MM.1S (cell line): ENCODE results near the gene MLF1.

ENCODE experiments used
- DNase-seq: peaks from one replicate; pipeline ENCODE4 v3.0.0-alpha.2; 2015
- H2AFZ ChIP-seq: fragments of 300-600 bp; sonication (generic); 2 replicates; pipeline ENCODE4 v1.6.0; 2016; ENCODE audit warnings: antibody characterized with exemption, low read length
- H3F3A ChIP-seq: fragments of 300-600 bp; sonication (generic); 2 replicates; pipeline ENCODE4 v1.6.1; 2016; ENCODE audit warnings: mild to moderate bottlenecking, antibody characterized with exemption, low read length, moderate library complexity, mixed read lengths; ENCODE audit not compliant: insufficient read depth
- H3K27ac ChIP-seq: fragments of 300-600 bp; sonication (generic); 2 replicates; pipeline ENCODE4 v1.5.1; 2016; ENCODE audit warnings: mild to moderate bottlenecking, low read length
- H3K27me3 ChIP-seq: fragments of 300-600 bp; sonication (generic); replicated peaks from 2 replicates; pipeline ENCODE4 v1.6.0; 2016; ENCODE audit warnings: low read length; ENCODE audit not compliant: insufficient read depth
- H3K36me3 ChIP-seq: fragments of 300-600 bp; sonication (generic); replicated peaks from 2 replicates; pipeline ENCODE4 v1.6.1; 2016; ENCODE audit warnings: mild to moderate bottlenecking, low read length, mixed read lengths; ENCODE audit not compliant: insufficient read depth
- H3K4me1 ChIP-seq: fragments of 300-600 bp; sonication (generic); 2 replicates; pipeline ENCODE4 v1.6.1; 2016; ENCODE audit warnings: low read length, mixed read lengths
- H3K4me2 ChIP-seq: fragments of 300-600 bp; sonication (generic); 2 replicates; pipeline ENCODE4 v1.6.0; 2016; ENCODE audit warnings: low read depth, low read length
- H3K4me3 ChIP-seq: fragments of 300-600 bp; sonication (generic); 2 replicates; pipeline ENCODE4 v1.5.1; 2016; ENCODE audit warnings: low read length, mixed read lengths
- H3K79me2 ChIP-seq: fragments of 300-600 bp; sonication (generic); 2 replicates; pipeline ENCODE4 v1.6.1; 2016; ENCODE audit warnings: mixed run types, low read length, mixed read lengths
- H3K9ac ChIP-seq: fragments of 300-600 bp; sonication (generic); 2 replicates; pipeline ENCODE4 v1.6.1; 2016; ENCODE audit warnings: low read length, mixed read lengths
- H3K9me2 ChIP-seq: fragments of 300-600 bp; sonication (generic); replicated peaks from 2 replicates; pipeline ENCODE4 v1.6.1; 2016; ENCODE audit warnings: mild to moderate bottlenecking, low read length, mixed read lengths; ENCODE audit not compliant: insufficient read depth
- H3K9me3 ChIP-seq: fragments of 300-600 bp; sonication (generic); replicated peaks from 2 replicates; pipeline ENCODE4 v1.6.1; 2016; ENCODE audit warnings: mild to moderate bottlenecking, low read length, mixed read lengths; ENCODE audit not compliant: insufficient read depth
- H4K20me1 ChIP-seq: fragments of 300-600 bp; sonication (generic); 2 replicates; pipeline ENCODE4 v1.6.1; 2016; ENCODE audit warnings: mild to moderate bottlenecking, low read length, moderate library complexity, mixed read lengths; ENCODE audit not compliant: insufficient read depth
- CTCF ChIP-seq: fragments of 300-600 bp; sonication (generic); IDR thresholded peaks from 2 replicates; pipeline ENCODE4 v1.5.1; 2016; ENCODE audit warnings: antibody characterized with exemption, low read length, mixed read lengths
- EZH2 ChIP-seq: fragments of 300-600 bp; sonication (generic); optimal IDR thresholded peaks from 2 replicates; pipeline ENCODE3; 2017; ENCODE audit warnings: low read depth, mild to moderate bottlenecking, antibody characterized with exemption, low read length, mixed read lengths
- EZH2phosphoT487 ChIP-seq: fragments of 300-600 bp; sonication (generic); IDR thresholded peaks from 2 replicates; pipeline ENCODE4 v1.6.1; 2018; ENCODE audit warnings: antibody characterized with exemption, low read length

MLF1 gene

DNA sequence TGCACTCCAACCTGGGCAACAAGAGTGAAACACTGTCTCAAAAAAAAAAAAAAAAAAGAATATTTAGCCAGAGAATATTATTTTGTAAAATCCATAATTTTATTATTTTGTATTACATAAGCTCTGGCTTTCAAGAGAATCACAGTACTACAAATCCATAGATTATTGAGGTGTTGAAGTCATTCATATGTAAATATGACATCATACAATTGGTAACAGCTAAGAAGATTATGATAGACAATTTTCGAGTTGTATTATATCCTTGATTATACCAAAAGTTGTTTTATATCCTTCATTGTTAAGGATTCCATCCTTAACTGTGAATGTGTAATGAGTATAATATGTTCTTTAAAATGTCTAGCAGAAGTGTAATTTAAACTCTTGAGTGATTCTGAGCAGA, 3.7 kb downstream of the MLF1 start:
- no peaks in the 10 kb centered on the region for H3K36me3 ChIP-seq
- no peaks in the 10 kb centered on the region for H3K79me2 ChIP-seq
- no peak overlapping the region for H3K9ac ChIP-seq
- no peaks in the 10 kb centered on the region for H3K9me3 ChIP-seq
- no peak overlapping the region for H3K4me3 ChIP-seq
- DNase-seq: no peak
- no peaks in the 10 kb centered on the region for H3K4me1 ChIP-seq
- H3F3A ChIP-seq: no peaks in the 10 kb centered on the region
- TF ChIP-seq CTCF: no peak
- no peak for TF ChIP-seq EZH2phosphoT487
- no peak for TF ChIP-seq EZH2
- H3K27ac ChIP-seq: no peak overlapping the region
- H4K20me1 ChIP-seq: no peaks in the 10 kb centered on the region
- H3K27me3 ChIP-seq: no peaks in the 10 kb centered on the region
- no peak overlapping the region for H2AFZ ChIP-seq
- H3K9me2 ChIP-seq: no peaks in the 10 kb centered on the region
- no peak overlapping the region for H3K4me2 ChIP-seq

GRCh38 chr3:158590223-158590622, 19.2 kb downstream of the MLF1 start:
- Histone ChIP-seq H3F3A (no peaks in the 10 kb centered on the region), H3K4me2 (no peak overlapping the region), H3K9ac (no peak overlapping the region), H3K79me2 (no peaks in the 10 kb centered on the region), H3K27ac (no peak overlapping the region), H3K4me1 (no peaks in the 10 kb centered on the region), H3K9me3 (no peaks in the 10 kb centered on the region), H2AFZ (no peak overlapping the region), H3K36me3 (no peaks in the 10 kb centered on the region), H3K9me2 (no peaks in the 10 kb centered on the region), H4K20me1 (no peaks in the 10 kb centered on the region), H3K27me3 (no peaks in the 10 kb centered on the region), H3K4me3 (no peak overlapping the region)
- DNase-seq: no peak
- TF ChIP-seq CTCF (no peak), EZH2 (no peak), EZH2phosphoT487 (no peak)

- TF ChIP-seq EZH2 (no peak), CTCF (no peak), EZH2phosphoT487 (no peak)
- Histone ChIP-seq H3K36me3 (no peaks in the 10 kb centered on the region), H3K4me1 (no peaks in the 10 kb centered on the region), H3K27me3 (no peaks in the 10 kb centered on the region), H2AFZ (no peak overlapping the region), H3K4me3 (no peak overlapping the region), H3K27ac (no peak overlapping the region), H3F3A (no peaks in the 10 kb centered on the region), H3K9ac (no peak overlapping the region), H4K20me1 (no peaks in the 10 kb centered on the region), H3K9me3 (no peaks in the 10 kb centered on the region), H3K4me2 (no peak overlapping the region), H3K9me2 (no peaks in the 10 kb centered on the region), H3K79me2 (no peaks in the 10 kb centered on the region)
- no peak for DNase-seq
These were observed 29.8 kb downstream of the MLF1 start for GRCh38 chr3:158600787-158601186.

- no peak overlapping the region for H2AFZ ChIP-seq
- TF ChIP-seq CTCF (no peak), EZH2phosphoT487 (no peak), EZH2 (no peak)
These were observed 31.2 kb downstream of the MLF1 start for GRCh38 chr3:158602227-158602626.

More at GRCh38 chr3:158602227-158602626, 31.2 kb downstream of the MLF1 start:
- Histone ChIP-seq H3K9ac (no peak overlapping the region), H3K4me3 (no peak overlapping the region), H3K27ac (no peak overlapping the region), H3K4me1 (no peaks in the 10 kb centered on the region), H3K9me2 (no peaks in the 10 kb centered on the region), H3K4me2 (no peak overlapping the region), H3K36me3 (no peaks in the 10 kb centered on the region), H4K20me1 (no peaks in the 10 kb centered on the region), H3K27me3 (no peaks in the 10 kb centered on the region), H3K9me3 (no peaks in the 10 kb centered on the region), H3F3A (no peaks in the 10 kb centered on the region), H3K79me2 (no peaks in the 10 kb centered on the region)
- DNase-seq: no peak
